Stimulated activated CD8-positive, alpha-beta memory T cell treated with anti-CD3 and anti-CD28 coated beads, Interleukin-7, amount 100 ng/mL, for 48 hours (primary cell): ENCODE measurements around the gene UAP1L1.

Experiments used
- DNase-seq, 2 donors: peaks; one replicate each; pipeline ENCODE4 v3.0.0-alpha.2; 2020; ENCODE audit warnings: low read depth in 1 of 2; ENCODE audit errors: extremely low read depth in 1 of 2

UAP1L1 gene

DNA sequence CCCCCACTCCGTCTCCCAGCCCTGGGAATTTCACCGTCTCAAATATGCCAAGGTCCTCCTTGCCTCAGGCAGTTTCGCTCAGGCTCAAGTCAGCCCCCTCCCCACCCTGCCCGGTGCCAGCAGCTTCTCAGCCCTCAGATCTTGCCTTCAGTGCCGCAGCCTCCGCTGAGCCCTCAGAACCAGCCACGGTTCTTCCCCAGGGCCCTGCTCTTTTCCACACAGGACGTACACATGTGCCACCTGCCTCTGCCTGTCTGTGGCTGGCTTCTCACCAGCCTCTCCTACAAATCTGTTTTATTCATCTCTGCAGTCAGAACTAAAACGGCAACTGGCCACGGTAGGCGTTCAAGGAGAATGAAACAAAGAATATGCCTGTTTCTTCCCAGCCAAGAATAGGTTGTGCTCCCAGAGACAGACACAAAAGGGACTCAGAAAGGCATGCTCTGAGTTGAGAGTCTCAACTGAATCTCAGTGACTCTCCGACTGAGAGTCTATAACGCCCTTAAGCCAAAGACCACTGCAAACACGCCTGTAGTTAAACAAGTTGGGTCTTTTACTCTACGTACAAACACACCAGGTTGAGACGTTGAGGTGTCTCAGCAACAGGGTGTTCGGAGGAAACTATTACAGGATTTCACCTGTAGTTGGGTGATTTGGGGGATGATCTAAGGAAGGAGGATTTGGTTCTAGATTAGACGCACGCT, 51.0 kb downstream of the UAP1L1 start:
- no peak for DNase-seq

DNA sequence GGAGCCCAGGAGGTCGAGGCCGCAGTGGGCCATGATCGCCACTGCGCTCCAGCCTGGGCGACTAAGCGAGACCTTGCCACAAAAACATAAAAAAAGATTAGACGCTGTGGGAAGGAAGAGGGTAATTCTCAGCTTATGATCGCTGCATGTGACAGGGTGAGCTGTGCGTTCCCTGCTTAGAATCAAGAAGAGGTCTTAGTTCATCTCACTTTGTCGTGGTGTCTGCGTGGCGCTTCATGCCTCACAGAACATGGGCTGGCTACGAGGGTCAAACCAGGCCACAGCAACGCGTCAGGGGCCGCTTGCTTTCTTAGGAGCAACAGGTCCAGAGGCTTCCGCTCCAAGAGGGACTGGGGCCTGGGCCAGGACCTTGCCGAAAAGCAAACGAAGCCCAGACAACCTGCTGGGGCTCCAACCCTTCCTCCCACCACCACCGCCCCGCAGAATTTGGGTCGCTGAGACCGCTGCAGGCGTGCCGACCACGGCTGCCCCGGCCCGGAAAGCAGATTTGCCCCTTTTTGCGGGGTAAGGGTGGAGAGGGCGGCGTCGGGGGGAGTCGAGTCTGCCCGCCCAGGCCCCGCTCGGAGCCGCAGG, 51.6 kb downstream of the UAP1L1 start:
- no peak for DNase-seq

DNA sequence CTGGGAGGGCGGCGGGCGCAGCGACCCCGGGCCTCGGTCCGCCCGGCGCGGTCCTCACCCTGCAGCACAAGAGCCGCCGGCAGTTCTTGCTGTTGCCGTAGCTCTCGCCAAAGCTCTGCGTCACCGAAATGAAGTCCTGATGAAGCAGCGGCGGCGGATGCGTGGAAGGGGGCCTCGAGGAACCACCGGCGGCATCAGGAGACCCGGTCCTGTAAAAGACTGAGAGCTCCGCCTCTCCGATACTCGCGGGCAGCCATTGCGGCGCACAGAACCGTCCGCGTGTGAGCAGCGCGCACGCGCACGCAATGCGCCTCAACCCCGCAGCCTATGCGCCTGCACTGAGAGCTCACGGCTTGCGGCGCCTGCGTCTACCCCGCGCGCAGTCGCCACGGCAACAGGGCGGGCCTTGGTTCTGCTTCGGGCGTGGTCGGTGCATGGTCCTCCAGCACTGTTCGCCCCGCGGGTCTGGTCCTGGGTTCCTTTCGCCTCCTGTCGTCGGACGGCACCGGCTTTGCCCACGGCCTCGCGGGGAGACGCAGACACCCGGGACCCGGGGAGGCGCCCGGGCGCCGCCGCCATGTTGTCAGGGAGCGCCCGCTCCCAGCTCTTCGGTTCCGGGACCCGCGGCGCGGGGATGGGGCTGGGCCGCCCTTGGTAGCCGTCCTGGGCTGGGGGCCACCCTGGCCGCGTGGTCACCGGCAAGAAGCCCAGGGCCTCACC, 52.3 kb downstream of the UAP1L1 start:
- peak; percentile 86 to 88 for DNase-seq

DNA sequence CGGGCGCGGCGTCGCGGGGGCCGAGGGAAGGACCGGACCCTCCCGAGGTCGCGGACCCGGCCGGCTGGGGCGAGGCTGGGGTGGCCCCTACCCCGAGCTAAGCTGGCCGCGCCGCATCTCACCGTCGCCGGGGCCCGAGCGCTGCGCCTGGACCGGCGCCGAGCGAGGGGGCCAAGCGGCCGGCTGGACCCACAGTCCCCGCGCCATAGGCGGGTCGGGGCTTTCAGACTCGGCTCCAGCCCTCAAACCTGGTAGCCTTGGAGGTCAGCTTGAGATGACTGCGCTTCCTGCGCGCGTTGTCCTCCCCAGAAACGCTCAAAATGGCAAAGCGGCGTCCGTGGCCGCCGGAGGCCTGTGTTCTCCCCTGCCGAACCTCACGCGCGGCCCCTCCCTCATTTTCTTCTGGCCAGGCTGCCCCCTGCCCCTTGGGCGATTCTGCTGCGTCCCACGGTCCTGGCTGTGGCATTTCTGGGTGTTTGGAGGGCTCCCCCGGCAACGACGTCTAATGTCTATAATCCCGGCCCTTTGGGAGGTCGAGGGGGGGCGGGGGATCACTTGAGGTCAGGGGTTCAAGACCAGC, 52.9 kb downstream of the UAP1L1 start:
- no peak for DNase-seq
